ENCODE results near the gene PER1. TPM values are rescaled to one million over a fixed set of nuclear protein-coding genes. Genes with fewer than 3 reads are reported as not detected.

PER1 gene, protein sequence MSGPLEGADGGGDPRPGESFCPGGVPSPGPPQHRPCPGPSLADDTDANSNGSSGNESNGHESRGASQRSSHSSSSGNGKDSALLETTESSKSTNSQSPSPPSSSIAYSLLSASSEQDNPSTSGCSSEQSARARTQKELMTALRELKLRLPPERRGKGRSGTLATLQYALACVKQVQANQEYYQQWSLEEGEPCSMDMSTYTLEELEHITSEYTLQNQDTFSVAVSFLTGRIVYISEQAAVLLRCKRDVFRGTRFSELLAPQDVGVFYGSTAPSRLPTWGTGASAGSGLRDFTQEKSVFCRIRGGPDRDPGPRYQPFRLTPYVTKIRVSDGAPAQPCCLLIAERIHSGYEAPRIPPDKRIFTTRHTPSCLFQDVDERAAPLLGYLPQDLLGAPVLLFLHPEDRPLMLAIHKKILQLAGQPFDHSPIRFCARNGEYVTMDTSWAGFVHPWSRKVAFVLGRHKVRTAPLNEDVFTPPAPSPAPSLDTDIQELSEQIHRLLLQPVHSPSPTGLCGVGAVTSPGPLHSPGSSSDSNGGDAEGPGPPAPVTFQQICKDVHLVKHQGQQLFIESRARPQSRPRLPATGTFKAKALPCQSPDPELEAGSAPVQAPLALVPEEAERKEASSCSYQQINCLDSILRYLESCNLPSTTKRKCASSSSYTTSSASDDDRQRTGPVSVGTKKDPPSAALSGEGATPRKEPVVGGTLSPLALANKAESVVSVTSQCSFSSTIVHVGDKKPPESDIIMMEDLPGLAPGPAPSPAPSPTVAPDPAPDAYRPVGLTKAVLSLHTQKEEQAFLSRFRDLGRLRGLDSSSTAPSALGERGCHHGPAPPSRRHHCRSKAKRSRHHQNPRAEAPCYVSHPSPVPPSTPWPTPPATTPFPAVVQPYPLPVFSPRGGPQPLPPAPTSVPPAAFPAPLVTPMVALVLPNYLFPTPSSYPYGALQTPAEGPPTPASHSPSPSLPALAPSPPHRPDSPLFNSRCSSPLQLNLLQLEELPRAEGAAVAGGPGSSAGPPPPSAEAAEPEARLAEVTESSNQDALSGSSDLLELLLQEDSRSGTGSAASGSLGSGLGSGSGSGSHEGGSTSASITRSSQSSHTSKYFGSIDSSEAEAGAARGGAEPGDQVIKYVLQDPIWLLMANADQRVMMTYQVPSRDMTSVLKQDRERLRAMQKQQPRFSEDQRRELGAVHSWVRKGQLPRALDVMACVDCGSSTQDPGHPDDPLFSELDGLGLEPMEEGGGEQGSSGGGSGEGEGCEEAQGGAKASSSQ (N-terminal part only)
- total RNA-seq = 4.3 and 34.5 TPM in 2 replicates

DNA sequence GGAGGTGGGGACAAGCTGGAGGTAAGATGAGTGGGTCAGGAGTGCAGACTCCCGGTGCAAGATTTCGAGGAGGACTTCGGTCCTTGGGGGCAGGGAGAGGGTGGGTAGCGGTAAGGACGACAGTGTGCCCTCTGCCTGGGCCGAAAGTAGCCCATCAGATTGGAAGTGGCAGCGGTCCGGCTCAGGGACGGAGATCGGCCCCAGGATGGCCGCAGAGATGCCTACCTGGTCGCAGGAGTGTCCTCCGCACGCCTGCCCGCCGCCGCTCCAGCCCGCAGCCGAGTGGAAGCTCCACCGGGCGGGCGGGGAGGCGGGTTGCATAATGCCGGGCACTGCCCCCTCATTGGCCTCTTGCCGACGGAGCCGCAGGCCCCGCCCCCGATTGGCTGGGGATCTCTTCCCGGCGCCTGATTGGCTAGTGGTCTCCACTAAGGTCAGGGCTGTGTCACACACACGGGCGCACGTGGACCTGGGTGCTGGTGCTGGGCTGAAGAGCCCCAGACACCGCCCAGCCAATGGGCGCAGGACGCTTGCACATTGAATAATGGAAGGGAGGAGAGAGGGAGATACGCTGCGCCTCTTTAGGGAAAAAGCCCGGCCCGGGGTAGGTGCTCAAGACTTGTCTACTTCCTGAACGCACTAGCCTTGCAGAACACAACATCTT lies at the start of gene PER1:
Gene PER1, minus strand, starts transcription at position 293 of the 664 bp plus-strand sequence. CDS start 1,698 bp downstream, outside the sequence.
- DNase-seq (ENCODE audit: low read depth) = peak; percentile 90

DNA sequence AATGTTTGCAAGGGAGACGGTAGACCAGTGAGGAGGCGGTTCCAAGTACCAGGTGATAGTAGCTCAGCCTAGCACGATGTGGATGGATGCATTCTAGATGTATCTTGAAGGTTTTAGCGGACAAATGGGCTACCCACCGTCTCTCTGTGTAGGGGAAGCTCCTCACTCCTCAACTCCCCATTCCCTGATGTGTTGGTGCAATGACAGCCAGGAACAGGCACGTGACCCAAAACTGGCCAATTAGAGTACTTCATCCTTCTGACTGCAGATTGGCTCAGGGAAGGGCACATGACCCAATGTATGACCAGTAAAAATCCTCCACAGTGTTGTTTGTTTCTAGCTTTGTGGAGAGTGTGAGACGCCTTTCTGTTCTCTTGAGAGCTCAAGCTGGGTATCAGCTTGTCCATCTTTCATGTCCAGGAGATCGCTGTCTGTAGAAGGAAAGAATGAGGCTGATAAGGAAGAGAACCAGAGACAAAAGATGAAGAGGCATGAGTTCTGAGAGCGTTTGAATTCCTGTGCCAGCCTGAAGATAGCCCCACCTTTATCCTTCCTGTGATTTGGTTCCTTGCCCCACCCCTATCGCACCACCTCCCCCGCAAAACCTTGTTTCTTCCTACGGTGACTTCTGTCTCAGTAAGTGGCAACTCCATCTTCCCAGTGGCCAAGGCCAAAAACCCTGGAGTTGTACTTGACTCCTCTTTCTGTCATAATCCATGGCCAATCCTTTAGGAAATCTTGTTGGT lies 40.0 kb upstream of the PER1 start:
- peak; percentile 97 for DNase-seq (ENCODE audit: low read depth)

DNA sequence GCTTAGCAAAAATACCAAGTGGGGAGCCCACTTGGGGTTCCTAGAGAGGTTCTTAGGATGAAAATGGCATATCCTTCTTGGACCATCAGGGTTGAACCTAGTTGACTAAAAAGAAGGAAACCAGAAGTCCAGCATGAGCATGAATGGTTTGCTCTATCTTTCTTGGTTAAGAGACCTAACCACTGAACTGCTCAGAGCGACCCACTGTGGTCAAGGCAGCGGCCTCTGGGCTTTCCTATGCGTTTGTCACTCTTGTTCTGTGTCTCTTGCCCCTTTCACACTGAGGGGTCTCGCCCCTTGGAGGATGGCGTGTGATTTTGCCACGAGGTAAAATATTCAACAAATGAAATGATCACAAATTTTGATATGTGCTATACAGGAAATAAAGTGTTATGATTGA lies 38.3 kb upstream of the PER1 start:
- DNase-seq (ENCODE audit: low read depth) = no peak

DNA sequence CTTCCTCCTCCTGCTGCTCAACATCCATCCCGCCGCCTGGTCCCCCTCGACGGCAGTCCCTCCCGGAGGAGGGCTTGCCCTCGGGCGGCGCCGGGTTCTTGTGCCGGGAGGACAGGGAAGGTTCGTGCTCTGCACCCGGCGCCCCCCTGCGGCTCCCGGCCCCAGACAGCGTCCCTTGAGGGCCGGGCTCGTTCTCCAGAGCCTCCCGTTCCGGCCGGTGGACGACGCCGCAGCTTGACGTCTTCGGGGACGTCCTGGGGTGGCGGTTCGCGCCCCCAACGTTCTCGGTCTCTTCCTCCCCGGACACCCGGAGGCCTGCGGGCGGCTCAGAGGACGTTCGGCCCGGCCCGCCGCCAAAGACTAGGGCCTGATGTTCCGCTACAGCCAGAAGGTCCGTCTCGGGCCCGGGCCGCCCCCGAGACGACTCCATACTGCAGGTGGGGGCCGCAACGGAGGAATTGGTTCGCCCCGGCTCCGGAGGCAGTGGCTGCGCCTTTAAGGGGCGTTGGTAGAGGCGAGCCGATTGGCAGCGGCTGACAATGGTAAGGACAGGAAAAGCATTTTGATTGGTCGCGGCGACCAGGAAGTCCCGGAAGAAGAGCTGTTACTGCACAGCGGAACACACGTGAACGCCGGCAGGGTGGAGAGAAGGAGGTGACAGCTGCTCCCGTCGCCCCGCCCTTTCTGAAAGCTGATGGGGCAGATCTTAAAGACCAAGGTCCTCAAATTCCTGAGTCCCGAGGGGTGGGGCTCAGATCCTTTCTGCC lies 37.7 kb upstream of the PER1 start, which contains the start of gene BORCS6:
Gene BORCS6, minus strand, starts transcription at position 470 of the 767 bp plus-strand sequence. Its CDS starts 40 bp downstream, at position 430.
- peak; percentile 97 for DNase-seq (ENCODE audit: low read depth)

DNA sequence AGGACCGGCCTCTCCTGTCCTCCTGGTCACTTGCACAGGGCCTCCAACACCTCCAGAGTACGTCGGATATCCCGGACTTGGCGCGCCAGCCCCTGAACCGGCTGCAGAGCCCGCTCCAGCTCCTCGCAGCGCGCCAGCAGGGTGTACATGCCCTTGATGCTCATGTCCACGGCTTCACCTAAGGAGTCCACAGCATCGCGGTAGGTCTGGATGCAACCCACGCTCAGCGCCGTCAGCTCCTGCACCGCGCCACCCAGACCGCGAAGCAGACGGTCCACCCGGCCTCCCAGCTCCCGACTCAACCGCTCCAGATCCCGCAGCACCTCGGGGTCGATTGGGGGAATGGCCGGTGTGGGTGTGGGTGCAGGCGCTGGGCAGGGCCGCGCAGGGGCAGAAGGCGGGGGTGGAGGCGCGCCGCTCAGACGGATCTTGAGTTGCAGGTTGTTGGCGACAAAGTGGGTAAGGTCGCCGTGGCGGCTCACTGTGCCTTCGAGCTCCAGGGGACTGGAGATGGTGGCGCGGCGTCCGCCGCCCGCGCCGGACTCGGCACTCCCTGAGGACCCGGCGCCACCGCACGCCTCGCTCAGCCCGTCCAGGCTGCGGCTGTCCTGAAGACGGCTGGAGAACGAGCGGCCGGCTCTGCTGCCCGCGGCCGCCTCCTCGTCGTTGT lies 37.0 kb upstream of the PER1 start:
- DNase-seq (ENCODE audit: low read depth) = no peak

DNA sequence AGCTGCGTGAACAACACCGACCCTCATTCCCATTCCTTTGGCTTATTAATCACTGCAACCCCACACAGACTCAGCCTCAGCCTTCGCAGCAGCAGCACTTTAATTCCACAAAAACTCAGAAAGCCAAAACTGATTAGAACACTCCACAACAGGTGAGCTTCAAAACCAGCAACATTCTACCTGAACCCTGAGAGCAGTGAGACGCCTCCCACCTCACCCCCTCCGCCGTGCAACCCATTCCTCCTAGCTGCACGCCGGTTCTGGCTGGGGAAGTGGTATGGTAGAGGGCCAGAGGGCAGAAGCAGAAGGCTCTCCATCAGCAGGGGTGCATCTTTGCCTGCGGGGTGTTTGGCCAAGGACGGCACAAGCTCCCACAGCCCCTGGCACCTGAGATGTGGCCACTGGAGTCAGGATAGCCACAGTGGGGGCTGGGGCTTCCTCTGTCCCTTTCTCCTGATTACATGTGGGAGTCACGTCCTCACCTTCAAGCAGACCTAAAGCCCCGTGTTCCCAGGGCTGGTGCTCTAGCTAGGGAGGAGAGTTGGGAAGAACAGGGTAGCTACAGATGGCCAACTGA lies 36.1 kb upstream of the PER1 start:
- DNase-seq (ENCODE audit: low read depth) = no peak

DNA sequence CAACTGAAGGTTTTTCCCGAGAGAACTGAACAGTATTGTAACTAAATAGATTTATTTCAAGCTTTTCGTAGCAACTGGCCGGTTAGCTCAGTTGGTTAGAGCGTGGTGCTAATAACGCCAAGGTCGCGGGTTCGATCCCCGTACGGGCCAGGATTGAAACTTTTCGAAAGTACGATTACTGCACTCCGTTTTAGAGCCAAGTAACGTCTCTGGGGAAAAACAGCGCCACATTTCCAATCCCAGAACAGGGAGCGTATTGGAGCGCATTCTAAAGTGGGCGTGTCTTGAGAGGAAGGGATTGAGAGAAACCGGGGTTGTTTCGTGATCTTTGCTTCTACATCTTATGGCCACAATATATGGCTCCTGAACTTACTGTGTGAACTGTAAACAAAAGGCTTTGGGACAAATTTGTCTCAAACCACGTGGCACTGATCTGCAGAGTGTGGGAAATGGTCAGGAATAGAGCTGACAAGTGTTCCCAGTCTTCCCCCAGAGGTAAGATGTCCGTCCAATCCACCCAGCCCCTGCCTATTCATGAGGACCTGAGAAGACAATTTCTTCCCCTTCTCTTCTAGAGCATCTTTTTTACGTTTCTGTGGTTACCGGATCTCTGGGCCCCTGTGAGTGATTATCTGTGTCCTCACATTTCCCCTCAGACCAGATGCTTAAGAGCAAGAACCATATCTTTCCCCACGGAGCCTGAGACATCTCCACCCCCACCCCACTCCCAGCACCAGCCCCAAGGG lies 35.5 kb upstream of the PER1 start:
- peak; percentile 97 for DNase-seq (ENCODE audit: low read depth)

DNA sequence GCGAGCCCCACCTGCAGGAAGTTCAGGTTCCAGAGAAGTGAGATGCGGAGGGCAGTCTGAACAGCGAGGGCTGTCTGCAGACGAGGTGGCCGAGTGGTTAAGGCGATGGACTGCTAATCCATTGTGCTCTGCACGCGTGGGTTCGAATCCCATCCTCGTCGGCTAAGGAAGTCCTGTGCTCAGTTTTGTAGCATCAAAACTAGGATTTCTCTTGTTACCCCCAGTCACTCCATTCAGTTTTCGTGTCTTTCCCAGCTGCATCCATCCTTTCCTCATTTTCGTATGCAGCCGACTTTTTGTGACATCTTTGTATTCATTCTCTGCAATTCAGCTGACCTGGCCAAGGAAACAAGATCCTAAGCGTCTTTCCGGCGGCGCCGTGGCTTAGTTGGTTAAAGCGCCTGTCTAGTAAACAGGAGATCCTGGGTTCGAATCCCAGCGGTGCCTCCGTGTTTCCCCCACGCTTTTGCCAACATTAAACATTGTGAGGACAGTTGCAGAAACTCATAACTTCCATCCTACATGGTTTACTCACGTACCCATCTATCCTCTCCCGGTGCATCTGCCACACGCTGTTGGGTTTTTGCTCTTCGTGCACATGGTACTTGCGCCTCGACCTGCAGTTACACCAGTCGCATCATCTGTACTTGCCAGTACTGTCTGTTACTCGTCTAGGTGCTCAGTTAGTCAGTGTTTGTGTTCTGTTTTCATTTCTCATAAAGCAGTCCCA lies 34.7 kb upstream of the PER1 start:
- peak; percentile 90 for DNase-seq (ENCODE audit: low read depth)

DNA sequence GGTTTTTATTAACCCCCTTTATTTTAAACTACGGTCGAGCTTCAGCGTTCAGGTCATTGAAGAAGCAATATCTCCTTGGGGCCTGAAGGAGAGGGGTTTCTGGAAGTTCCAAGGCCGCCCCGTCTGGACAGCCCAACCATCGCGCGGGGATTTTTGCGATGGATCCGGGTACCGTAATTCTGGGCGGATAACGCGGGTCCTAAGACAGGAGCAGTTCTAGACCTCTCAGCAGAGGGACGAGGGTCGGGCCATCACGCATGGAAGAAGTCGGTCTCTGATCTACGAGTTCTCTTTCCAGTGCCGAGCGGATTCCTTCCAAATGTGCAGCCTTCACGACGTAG lies 34.2 kb upstream of the PER1 start:
- DNase-seq (ENCODE audit: low read depth) = no peak

DNA sequence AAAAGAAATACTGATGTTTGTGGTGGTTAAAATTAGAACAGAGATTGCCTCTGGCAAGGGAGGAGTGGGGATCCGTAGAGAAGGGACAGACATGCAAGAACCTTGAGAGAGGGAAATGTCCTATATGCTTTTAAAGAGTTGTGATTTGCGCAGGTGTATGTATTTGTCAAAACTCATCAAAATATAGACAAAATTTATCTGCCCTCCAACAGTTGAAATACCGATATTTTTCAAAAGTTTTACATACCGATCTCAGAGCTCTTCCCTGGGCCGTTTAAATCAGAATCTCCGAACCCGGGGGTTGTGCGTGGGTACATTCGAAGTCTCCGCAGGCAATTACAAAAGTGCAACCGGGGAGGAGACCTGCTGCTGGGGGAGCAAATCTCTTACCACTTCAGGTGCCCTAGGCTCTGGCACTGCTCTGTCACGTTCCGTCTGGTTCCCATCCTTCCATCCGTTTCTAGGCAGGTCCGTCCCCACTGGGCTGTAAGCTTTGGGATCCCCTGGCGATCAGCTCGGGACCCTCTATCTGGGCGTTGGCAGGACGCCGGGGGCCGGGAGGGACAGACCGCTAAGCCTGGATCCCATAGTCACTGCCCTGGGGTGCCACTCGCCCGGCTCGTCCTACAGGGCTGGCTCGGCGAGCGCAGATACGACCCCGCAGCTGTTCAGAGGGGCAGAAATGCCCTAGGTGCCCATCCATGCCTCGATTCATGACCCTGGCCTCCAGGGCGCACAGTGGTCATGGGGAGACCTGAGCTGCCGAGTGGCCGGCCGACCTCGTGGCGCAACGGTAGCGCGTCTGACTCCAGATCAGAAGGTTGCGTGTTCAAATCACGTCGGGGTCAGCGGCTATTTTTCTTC lies 33.6 kb upstream of the PER1 start:
- DNase-seq (ENCODE audit: low read depth) = no peak

DNA sequence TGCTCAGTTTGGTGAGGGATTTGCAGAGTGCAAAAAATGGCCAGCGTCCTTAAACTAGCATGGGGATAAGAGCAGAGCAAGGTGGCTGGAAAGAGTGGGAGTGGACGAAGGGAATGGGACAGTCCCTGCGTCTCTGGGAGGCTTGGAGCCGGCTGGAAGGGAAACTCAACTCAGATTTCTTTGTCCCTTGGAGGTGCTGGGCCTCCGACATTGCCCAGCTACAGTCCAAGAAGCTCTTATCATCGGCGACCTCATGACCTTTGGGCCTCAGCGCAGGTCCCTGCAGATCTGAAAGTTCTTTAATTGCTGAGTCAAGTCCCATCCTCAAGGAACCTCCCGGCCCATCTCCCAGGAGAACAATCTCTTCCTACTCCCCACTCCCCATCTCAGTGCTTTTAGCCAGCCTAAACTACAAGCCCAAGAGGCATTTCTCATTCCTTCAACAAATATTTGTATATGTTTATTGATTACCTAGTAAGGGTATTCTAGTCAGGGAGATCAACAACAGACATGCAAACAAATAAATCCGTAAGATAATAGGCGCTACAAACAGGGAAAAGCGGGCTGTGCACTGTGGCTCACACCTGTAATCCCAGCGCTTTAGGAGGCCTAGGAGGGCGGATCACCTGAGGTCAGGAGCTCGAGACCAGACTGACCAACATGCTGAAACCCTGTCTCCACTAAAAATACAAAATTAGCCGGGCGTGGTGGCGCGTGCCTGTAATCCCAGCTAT lies 25.0 kb upstream of the PER1 start:
- DNase-seq (ENCODE audit: low read depth) = no peak

DNA sequence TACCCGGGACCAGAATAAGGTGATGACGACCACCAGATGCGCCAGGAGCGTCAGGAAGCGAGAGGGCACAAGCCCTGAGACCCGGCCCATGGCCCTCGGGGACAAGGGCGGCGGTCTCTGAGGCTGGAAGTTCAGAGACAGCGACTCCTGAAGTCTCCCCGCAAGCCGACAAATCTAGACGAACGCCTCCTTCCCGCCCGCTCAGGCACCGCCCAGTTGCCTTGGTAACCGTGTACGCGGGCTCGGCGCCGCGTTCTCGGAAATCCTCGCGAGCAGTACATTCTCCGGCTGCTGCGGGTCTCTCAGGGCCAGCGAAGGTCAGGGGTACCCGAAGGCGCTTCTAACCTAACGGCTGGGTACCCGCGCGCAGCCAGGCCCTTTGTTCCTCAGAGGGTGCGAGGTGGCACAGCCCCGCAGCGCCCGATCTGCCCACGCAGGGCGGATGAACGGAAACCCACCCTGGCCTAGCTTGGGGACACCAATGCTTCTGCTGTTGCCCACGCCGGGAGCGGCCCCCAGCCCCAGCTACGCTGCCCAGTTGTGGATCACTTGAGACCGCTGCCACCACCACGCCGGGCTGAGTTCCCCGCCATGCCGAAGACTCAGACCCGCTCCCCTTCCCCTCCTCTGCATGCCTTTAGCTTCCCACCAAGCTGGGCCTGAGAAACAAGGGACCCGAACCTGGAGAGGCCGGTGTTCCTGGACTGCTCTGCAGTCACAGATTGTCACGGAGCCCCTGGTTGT lies 24.2 kb upstream of the PER1 start, which contains the start of gene TMEM107:
Gene TMEM107, minus strand, starts transcription at position 184 of the 744 bp plus-strand sequence. Its CDS starts 94 bp downstream, at position 90.
- DNase-seq (ENCODE audit: low read depth) = peak; percentile 70

DNA sequence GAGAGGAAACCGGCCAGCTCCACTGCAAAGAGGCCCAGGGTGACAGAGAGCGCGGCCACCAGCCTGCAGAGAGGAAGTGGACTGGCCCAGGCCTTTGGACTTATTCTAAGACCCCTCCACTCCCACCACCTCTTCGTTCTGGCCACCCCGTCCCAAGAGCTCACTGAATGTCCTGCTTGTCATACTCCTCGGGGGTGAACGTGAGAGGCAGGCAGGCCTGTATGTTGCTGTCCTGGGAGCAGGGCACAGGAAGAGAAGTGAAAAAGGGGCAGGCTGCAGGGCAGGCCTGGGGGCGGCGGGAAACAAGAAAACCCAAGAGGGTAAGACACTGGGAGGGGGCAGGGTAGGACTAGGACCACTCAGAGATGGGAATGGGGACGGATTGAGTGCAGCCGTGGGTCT lies 23.6 kb upstream of the PER1 start:
- DNase-seq (ENCODE audit: low read depth) = no peak

DNA sequence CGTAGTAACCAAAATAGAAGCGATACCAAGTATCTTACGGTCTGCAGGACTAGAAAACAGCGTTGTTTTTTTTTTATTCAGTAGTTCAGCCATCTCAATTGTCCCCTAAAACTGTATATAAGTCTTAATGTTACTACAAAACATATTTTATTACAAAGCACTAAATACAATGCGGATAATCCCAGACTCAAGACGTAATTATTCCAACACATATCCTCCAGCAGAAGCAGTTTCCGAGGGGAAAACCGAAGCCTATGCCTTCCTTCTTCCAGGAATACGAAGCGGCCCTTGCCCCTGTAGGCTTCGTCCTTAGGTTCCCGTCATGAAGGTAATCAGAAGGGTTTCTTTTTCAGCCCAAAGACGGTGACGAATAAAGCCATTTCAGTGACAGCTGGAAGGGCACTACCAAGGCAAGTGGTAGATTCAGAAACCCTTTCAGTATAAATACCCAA lies 21.7 kb upstream of the PER1 start:
- DNase-seq (ENCODE audit: low read depth) = no peak
